ENCODE measurements around the gene KCNJ13. TPM values are rescaled to one million over a fixed set of nuclear protein-coding genes. Genes with fewer than 3 reads are reported as not detected.

Gene KCNJ13
- total RNA-seq, 1 experiment from 2014 or later: not detected

DNA sequence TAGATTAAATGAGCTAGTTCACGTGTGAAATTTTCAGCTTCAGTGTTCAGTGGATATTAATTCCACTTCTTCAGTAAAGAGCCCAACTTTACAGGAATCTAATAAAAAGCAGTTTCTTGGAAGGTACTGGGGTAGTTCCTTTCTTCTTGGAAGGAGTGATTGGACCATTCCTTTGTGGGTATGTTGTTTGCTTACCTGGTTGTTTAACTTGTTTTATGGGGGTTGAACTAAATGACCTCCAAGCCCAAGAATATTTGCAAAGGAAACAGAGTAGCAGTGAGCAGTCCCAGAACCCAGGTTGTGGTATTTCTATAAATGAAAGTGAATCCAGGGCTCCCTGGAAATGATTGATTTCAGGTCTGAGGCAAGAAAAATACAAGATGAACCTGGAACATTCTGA lies 31.4 kb downstream of the KCNJ13 start (continued):
- TF ChIP-seq REST (IDR thresholded peaks at IDR 0.05; ENCODE audit: low read depth) (no peak), EZH2 (IDR thresholded peaks at IDR 0.05) (no peak), TCF7L2 (IDR thresholded peaks at IDR 0.05; ENCODE audit: borderline replicate concordance, extremely low read depth, insufficient read depth, insufficient read length) (no peak), CBX3 (IDR thresholded peaks at IDR 0.05; ENCODE audit: low read depth) (no peak), YY1 (IDR thresholded peaks at IDR 0.05; ENCODE audit: extremely low read depth, insufficient replicate concordance, low read depth, low read length) (no peak), SRF (IDR thresholded peaks at IDR 0.05; ENCODE audit: low read depth) (no peak), SP1 (IDR thresholded peaks at IDR 0.05; ENCODE audit: low read depth) (no peak)
- TF ChIP-seq, protein P1, sequence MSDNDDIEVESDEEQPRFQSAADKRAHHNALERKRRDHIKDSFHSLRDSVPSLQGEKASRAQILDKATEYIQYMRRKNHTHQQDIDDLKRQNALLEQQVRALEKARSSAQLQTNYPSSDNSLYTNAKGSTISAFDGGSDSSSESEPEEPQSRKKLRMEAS (IDR thresholded peaks at IDR 0.05): no peak

GRCh38 chr2:232741972-232742371 lies 34.4 kb downstream of the KCNJ13 start:
- Histone ChIP-seq H3K9ac (ENCODE audit: low read length) (no peak overlapping the region), H3K9me2 (ENCODE audit: insufficient read depth) (no peaks in the 10 kb centered on the region), H3K27ac (ENCODE audit: low read depth, low read length) (no peak overlapping the region), H3K79me2 (ENCODE audit: insufficient read depth, low read length) (peaks cover 13% of the 10 kb centered on the region), H3K27me3 (ENCODE audit: insufficient read depth, low read length) (no peaks in the 10 kb centered on the region), H3K36me3 (ENCODE audit: control insufficient read depth in 1 of 2, insufficient read depth in 2 of 2, low read length in 2 of 2) (peaks cover 2 to 4% of the 10 kb centered on the region in 2 experiments; a peak in 2 of 4 replicates), H3K4me2 (ENCODE audit: low read length) (no peak overlapping the region), H4K20me1 (ENCODE audit: insufficient read depth) (no peaks in the 10 kb centered on the region), H3K4me1 (ENCODE audit: control insufficient read depth in 1 of 2, insufficient read depth in 2 of 2, low read length in 2 of 2) (no peaks in the 10 kb centered on the region; a peak in 1 of 4 replicates), H2AFZ (ENCODE audit: low read depth, low read length, poor library complexity, severe bottlenecking) (no peak overlapping the region), H3K4me3 (replicated peaks in 1 of 2; ENCODE audit: low read depth in 1 of 2, low read length in 2 of 2) (no peak overlapping the region), H3K9me3 (ENCODE audit: control insufficient read depth in 1 of 2, insufficient read depth in 1 of 2, low read depth in 1 of 2, low read length in 2 of 2) (no peaks in the 10 kb centered on the region)
- ATAC-seq (no peak), DNase-seq (ENCODE audit: low read depth, low spot score) (no peak)
- RAD21 ChIA-PET (ENCODE audit: low non-redundant PET in 1 of 2, low total read pairs in 2 of 2, uncharacterized antibody in 2 of 2, unreplicated experiment in 2 of 2): no interaction called here
- TF ChIP-seq ZNF274 (IDR thresholded peaks at IDR 0.05; ENCODE audit: low read depth, low read length) (no peak), RAD21 (IDR thresholded peaks at IDR 0.05; ENCODE audit: low read depth) (no peak), EZH2phosphoT487 (IDR thresholded peaks at IDR 0.05; ENCODE audit: borderline replicate concordance) (no peak), CBX3 (IDR thresholded peaks at IDR 0.05; ENCODE audit: low read depth) (no peak), YY1 (IDR thresholded peaks at IDR 0.05; ENCODE audit: extremely low read depth, insufficient replicate concordance, low read depth, low read length) (no peak), ATF3 (IDR thresholded peaks at IDR 0.05) (no peak)
- CTCF ChIA-PET: no interaction called here
- intact Hi-C loops (cut with micrococcal nuclease): no loop called here
- BruUV-seq (replicated peaks): no TSS peak
- POLR2A ChIA-PET: no interaction called here
